SK-N-SH (cell line): ENCODE data around the gene PNPLA1.

Source experiments
- CTCF ChIP-seq: fragments of 200-600 bp; sonication (generic); IDR thresholded peaks from 2 replicates; pipeline ENCODE4 v1.6.1; 2017; ENCODE audit warnings: antibody characterized with exemption, mild to moderate bottlenecking, moderate library complexity
- EP300 ChIP-seq, 2 experiments: IDR thresholded peaks; 2 replicates each; pipeline versions ENCODE4 v1.4.0 to v1.6.1; 2012; ENCODE audit warnings: borderline replicate concordance in 1 of 2, low read depth in 1 of 2, low read length in 1 of 2
- EZH2phosphoT487 ChIP-seq: fragments of 200-600 bp; sonication (generic); IDR thresholded peaks from 2 replicates; pipeline ENCODE4 v1.6.1; 2017; ENCODE audit warnings: low read depth, mixed run types, mild to moderate bottlenecking, antibody characterized with exemption, moderate library complexity, borderline replicate concordance
- MXI1 ChIP-seq: IDR thresholded peaks from 2 replicates; pipeline ENCODE4 v1.6.1; 2012; ENCODE audit warnings: mild to moderate bottlenecking, low read depth, low read length, improper control_type of control experiment
- NFIC ChIP-seq: IDR thresholded peaks from 2 replicates; pipeline ENCODE4 v1.4.0; 2012; ENCODE audit warnings: borderline replicate concordance
- POLR2AphosphoS5 ChIP-seq: IDR thresholded peaks from 2 replicates; pipeline ENCODE4 v1.6.1; 2012; ENCODE audit warnings: low read depth, low read length

GRCh38 chr6:36265744-36266143 is 4.1 kb upstream of the PNPLA1 start:
- TF ChIP-seq CTCF = no peak
- TF ChIP-seq NFIC = no peak
- no peak for TF ChIP-seq EZH2phosphoT487
- no peak for TF ChIP-seq MXI1
- TF ChIP-seq POLR2AphosphoS5 = no peak
- TF ChIP-seq EP300 (IDR thresholded peaks at IDR 0.05; ENCODE audit: borderline replicate concordance in 1 of 2, low read depth in 1 of 2, low read length in 1 of 2) = no peak
